ENCODE results near the gene VAV3. TPM values are rescaled to one million over a fixed set of nuclear protein-coding genes. Genes with fewer than 3 reads are reported as not detected.

Gene VAV3
- total RNA-seq, 1 donor from 2014 or later = 2.6 TPM

- Mint-ChIP-seq H3K4me1 (ENCODE audit: low read depth, unreplicated experiment) (peaks cover 7% of the 10 kb centered on the region), H3K36me3 (ENCODE audit: low read depth, unreplicated experiment) (no peaks in the 10 kb centered on the region), H3K4me3 (ENCODE audit: unreplicated experiment) (no peak overlapping the region), H3K27ac (ENCODE audit: unreplicated experiment) (no peak overlapping the region), H3K27me3 (ENCODE audit: low read depth, unreplicated experiment) (no peaks in the 10 kb centered on the region), H3K9me3 (ENCODE audit: unreplicated experiment) (no peaks in the 10 kb centered on the region)
- no peaks in the 10 kb centered on the region for H3K27me3 ChIP-seq (ENCODE audit: insufficient read depth, low read length)
- FAIRE-seq (no peak), DNase-seq (ENCODE audit: low read depth) (no peak)
- H3K9ac ChIP-seq (ENCODE audit: low read length) = no peak overlapping the region
- no peaks in the 10 kb centered on the region for H4K20me1 ChIP-seq (ENCODE audit: insufficient read depth, low read length)
- H3K79me2 ChIP-seq (ENCODE audit: insufficient read depth, low read length) = no peaks in the 10 kb centered on the region
- no peaks in the 10 kb centered on the region for H3K9me3 ChIP-seq (ENCODE audit: insufficient read depth, low read depth, low read length)
- no peak overlapping the region for H2AFZ ChIP-seq (ENCODE audit: low read depth, low read length)
- H3K4me1 ChIP-seq (ENCODE audit: insufficient read depth, low read length) = no peaks in the 10 kb centered on the region
- no peak overlapping the region for H3K4me3 ChIP-seq (ENCODE audit: insufficient read depth, low read depth, low read length)
- H3K36me3 ChIP-seq (ENCODE audit: insufficient read depth, low read length) = no peaks in the 10 kb centered on the region
- no peak overlapping the region for H3K4me2 ChIP-seq (ENCODE audit: low read length)
- H3K27ac ChIP-seq (ENCODE audit: low read depth, low read length) = no peak overlapping the region
- no peak for TF ChIP-seq CTCF (IDR thresholded peaks at IDR 0.05; ENCODE audit: insufficient read depth, low read depth, low read length)
- no peak for TF ChIP-seq EZH2 (IDR thresholded peaks at IDR 0.05; ENCODE audit: insufficient read depth, low read length)
Measured at GRCh38 chr1:107927820-107928219, 37.2 kb downstream of the VAV3 start.

GRCh38 chr1:107926436-107927080, 38.4 kb downstream of the VAV3 start:
- H3K4me3 Mint-ChIP-seq (ENCODE audit: unreplicated experiment) = no peak overlapping the region

More at GRCh38 chr1:107926436-107927080, 38.4 kb downstream of the VAV3 start:
- H4K20me1 ChIP-seq (ENCODE audit: insufficient read depth, low read length) = no peaks in the 10 kb centered on the region
- no peaks in the 10 kb centered on the region for H3K79me2 ChIP-seq (ENCODE audit: insufficient read depth, low read length)
- H3K4me1 Mint-ChIP-seq (ENCODE audit: low read depth, unreplicated experiment) = peaks cover 7% of the 10 kb centered on the region
- H3K27me3 Mint-ChIP-seq (ENCODE audit: low read depth, unreplicated experiment) = no peaks in the 10 kb centered on the region
- peak; percentile 6 for DNase-seq (ENCODE audit: low read depth)
- H3K4me1 ChIP-seq (ENCODE audit: insufficient read depth, low read length) = no peaks in the 10 kb centered on the region
- no peak overlapping the region for H3K4me2 ChIP-seq (ENCODE audit: low read length)
- no peaks in the 10 kb centered on the region for H3K9me3 ChIP-seq (ENCODE audit: insufficient read depth, low read depth, low read length)
- H3K27me3 ChIP-seq (ENCODE audit: insufficient read depth, low read length) = no peaks in the 10 kb centered on the region
- no peak overlapping the region for H3K9ac ChIP-seq (ENCODE audit: low read length)
- no peaks in the 10 kb centered on the region for H3K36me3 Mint-ChIP-seq (ENCODE audit: low read depth, unreplicated experiment)
- FAIRE-seq = no peak
- no peak overlapping the region for H3K27ac ChIP-seq (ENCODE audit: low read depth, low read length)
- no peak overlapping the region for H2AFZ ChIP-seq (ENCODE audit: low read depth, low read length)
- H3K36me3 ChIP-seq (ENCODE audit: insufficient read depth, low read length) = no peaks in the 10 kb centered on the region
- no peak for TF ChIP-seq CTCF (IDR thresholded peaks at IDR 0.05; ENCODE audit: insufficient read depth, low read depth, low read length)
- TF ChIP-seq EZH2 (IDR thresholded peaks at IDR 0.05; ENCODE audit: insufficient read depth, low read length) = no peak
- H3K4me3 ChIP-seq (ENCODE audit: insufficient read depth, low read depth, low read length) = no peak overlapping the region
- no peak overlapping the region for H3K27ac Mint-ChIP-seq (ENCODE audit: unreplicated experiment)
- no peaks in the 10 kb centered on the region for H3K9me3 Mint-ChIP-seq (ENCODE audit: unreplicated experiment)

Measured in astrocyte (in vitro differentiated cells and primary cell).